ENCODE results near the gene PLXNB3.
"Not testable (repeated sequence)": the region's sequence is repeated elsewhere in the genome, so short reads cannot be mapped to it uniquely, and the experiment has no call there.

Gene PLXNB3

DNA sequence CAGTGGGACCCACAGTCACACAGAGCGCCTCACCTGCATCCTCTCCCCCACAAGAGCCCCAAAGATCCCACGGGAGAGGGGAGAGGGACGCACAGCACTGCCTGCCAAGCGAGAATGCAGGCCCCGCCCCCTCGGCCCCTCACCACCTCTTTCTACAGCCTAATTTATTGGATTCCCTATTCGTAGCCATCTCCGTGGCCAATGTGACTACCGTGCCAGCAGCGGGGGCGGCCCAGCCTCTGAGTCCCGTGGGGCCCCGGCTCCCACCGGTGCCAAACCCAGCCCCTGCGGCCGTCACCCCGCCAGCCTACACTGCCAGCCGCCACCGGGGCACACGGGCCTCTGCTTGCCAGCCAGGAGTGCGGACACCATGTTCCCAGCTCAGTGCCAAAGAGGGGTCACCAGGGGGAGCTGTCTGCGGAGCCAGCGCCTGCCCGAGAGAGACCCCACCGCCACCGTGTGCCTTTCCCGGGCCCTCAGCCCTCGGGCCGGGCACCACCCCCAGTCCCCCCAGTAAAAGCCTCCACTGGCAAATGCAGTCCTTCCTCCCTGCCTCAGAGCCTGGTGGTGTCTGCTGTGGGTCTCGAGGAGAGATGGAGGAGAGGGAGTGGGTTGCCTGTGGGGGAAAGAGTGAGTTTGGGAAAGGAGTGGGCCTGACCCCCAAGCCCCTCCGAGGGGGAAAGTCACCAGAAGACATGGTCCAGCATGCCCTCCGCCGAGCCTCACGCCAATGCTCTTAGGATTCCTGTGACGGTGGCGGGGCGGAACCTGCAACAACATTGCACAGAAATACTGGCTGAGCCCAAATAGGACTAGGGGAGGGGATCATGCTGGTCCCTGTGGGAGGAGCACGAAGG is 19.6 kb upstream of the PLXNB3 start:
- no peak overlapping the region for H3K4me3 ChIP-seq (ENCODE audit: low read depth, low read length)
- no peak for DNase-seq (ENCODE audit: low read depth, low spot score)
- TF ChIP-seq, protein P1, sequence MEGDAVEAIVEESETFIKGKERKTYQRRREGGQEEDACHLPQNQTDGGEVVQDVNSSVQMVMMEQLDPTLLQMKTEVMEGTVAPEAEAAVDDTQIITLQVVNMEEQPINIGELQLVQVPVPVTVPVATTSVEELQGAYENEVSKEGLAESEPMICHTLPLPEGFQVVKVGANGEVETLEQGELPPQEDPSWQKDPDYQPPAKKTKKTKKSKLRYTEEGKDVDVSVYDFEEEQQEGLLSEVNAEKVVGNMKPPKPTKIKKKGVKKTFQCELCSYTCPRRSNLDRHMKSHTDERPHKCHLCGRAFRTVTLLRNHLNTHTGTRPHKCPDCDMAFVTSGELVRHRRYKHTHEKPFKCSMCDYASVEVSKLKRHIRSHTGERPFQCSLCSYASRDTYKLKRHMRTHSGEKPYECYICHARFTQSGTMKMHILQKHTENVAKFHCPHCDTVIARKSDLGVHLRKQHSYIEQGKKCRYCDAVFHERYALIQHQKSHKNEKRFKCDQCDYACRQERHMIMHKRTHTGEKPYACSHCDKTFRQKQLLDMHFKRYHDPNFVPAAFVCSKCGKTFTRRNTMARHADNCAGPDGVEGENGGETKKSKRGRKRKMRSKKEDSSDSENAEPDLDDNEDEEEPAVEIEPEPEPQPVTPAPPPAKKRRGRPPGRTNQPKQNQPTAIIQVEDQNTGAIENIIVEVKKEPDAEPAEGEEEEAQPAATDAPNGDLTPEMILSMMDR (IDR thresholded peaks at IDR 0.05; ENCODE audit: insufficient read depth, low read length, missing control alignments): peak; percentile 45
- ChIA-PET POLR2A (interaction anchor here (0.7 kb wide), 1 partner anchor 76 kb away, joined by 3 read pairs; no protein-coding TSS in a partner anchor), CTCF (interaction anchor here (0.6 to 1.4 kb wide), 3 partner anchors 10 to 18 kb away, joined by 3 to 4 read pairs (median 3); no protein-coding TSS in a partner anchor)

DNA sequence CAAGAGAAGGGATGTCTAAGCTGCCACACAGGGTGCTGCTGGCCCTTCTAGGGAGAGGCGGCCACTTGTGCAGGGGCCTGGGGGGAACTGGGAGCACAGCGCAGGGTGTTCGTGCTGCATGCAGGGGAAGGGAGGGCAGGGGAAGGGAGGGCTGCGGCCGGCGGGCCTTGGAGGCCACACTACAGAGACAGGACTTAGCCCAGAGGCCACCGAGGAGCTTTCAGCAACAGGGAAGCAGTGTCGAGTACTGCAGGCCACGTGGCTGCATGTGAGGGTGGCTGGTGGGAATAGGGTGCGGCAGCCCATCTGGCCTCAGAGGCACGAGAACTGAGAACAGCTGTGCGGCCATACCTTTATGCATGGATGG is 19.0 kb upstream of the PLXNB3 start:
- not testable (repeated sequence) for DNase-seq (ENCODE audit: low read depth, low spot score); H3K4me3 ChIP-seq (ENCODE audit: low read depth, low read length)
- ChIA-PET CTCF (interaction anchor here (1.4 kb wide), 2 partner anchors 11 to 18 kb away, joined by 3 to 4 read pairs; no protein-coding TSS in a partner anchor), POLR2A (interaction anchor here (0.7 kb wide), 1 partner anchor 77 kb away, joined by 3 read pairs; no protein-coding TSS in a partner anchor)

DNA sequence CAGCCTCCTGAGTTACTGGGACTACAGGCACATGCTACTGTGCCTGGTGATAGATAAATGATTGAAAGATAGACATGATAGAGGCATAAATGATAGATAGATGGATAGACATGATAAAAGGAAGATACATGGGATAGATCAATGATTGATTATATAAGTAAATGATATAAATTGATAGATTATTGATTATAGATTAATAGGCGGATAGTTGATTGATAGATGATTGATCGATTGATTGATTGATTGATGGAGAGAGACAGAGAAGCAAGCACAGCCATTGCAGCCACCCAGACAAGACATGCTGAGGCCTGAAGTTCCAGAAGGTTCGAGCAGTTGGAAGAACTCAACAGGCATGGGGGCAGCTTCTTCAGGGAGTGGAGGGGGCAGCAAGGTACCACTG is 17.7 kb upstream of the PLXNB3 start:
- TF ChIP-seq, protein P1 (IDR thresholded peaks at IDR 0.05; ENCODE audit: insufficient read depth, low read length, missing control alignments): no peak
- POLR2A ChIA-PET: no interaction called here
- H3K4me3 ChIP-seq (ENCODE audit: low read depth, low read length): no peak overlapping the region
- no peak for DNase-seq (ENCODE audit: low read depth, low spot score)
- CTCF ChIA-PET: no interaction called here

DNA sequence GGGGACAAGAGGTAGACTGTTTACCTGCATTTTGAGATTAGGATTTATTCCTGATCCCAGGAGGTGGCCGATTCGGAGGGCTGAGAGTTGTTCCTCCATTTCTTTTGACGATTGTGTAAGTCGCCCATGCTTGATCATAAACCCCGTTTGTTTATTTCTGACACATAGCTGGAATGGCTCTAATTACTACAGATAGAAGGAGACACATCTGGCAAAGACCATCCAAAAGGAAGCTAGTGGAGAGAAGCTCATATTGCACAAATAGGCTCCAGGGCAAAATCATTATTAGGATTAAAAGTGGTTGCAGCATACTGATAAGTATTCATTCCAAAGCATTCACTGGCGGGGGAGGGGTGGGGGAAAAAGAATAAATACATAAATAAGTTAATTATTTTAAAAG is 17.1 kb upstream of the PLXNB3 start:
- DNase-seq (ENCODE audit: low read depth, low spot score); POLR2A ChIA-PET; H3K4me3 ChIP-seq (ENCODE audit: low read depth, low read length): not testable (repeated sequence)
- CTCF ChIA-PET: interaction anchor here (0.9 kb wide), 1 partner anchor 205 kb away, joined by 3 read pairs; no protein-coding TSS in a partner anchor

DNA sequence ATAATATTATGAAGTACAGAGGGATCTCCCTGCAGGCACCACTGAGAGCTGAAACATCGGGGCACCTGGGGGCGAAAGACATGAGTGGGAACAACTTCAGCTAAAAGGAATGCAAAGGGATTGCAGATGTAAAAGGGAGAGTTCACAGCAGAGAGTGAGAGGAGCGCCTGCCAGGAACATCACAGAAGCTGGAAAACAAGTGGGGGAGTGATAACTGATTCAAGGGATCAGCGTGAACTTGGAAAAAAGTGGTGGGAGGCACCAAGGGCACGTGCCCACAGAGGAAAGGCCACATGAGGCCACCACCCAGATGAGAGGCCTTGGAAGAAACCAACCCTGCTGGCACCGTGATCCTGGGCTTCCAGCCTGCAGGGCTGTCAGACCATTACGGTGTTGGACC is 15.0 kb upstream of the PLXNB3 start:
- H3K4me3 ChIP-seq (ENCODE audit: low read depth, low read length); CTCF ChIA-PET; DNase-seq (ENCODE audit: low read depth, low spot score); POLR2A ChIA-PET: not testable (repeated sequence)

DNA sequence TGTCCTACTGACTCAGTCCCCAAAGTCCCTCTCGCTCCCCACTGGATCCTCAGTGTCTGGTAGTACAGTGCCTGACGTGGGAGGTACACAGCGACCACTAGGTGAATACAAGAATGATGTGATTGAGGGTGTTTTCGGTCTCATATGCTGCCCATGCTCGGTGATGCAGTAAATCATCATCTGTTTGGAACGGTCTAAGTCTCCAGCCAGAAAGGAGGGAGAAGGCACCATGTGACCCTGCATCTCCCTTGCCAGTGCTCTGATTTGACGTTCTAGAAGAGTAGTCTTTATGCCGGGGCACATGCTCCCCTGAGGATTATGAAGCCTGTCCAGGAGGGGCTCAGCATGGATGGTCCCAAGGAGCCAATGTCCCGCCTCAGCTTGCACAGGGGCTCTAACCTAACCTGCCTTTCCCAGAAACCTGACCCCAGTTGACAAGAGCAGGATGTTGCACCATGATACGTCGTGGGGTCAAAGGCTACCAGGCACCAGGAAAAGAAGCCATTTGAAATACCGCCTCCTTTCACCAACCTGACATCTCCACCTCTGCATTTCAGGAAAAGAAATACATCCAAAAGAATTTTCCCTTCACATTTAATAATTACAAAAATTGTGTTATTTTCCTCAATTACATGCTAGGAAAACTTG is 13.8 kb upstream of the PLXNB3 start:
- TF ChIP-seq, protein P1 (IDR thresholded peaks at IDR 0.05; ENCODE audit: insufficient read depth, low read length, missing control alignments): no peak
- H3K4me3 ChIP-seq (ENCODE audit: low read depth, low read length): no peak overlapping the region
- ChIA-PET CTCF (interaction anchor here (1.2 kb wide), 1 partner anchor 13 kb away, joined by 4 read pairs; no protein-coding TSS in a partner anchor), POLR2A (no interaction called here)
- no peak for DNase-seq (ENCODE audit: low read depth, low spot score)

DNA sequence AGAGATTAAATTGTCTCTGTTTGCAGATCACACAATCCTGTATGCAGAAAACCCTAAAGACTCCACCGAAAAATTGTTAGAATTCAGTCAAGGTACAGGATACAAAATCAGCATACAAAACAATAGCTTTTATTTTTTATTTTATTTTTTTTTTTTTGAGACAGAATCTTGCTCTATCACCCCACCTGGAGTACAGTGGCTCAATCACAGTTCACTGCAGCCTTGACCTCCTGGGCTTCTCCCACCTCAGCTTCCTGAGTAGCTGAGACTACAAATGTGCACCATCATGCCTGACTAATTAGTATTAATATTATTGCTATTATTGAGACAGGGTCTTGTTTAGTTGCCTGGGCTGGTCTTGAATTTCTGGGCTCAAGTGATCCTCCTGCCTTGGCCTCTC is 8.9 kb upstream of the PLXNB3 start:
- CTCF ChIA-PET: interaction anchor here (0.6 to 3.4 kb wide), 6 partner anchors 8 to 365 kb away, joined by 3 to 19 read pairs (median 4); partner anchors contain the start of gene PLXNB3
- no peak for DNase-seq (ENCODE audit: low read depth, low spot score)
- POLR2A ChIA-PET: no interaction called here
- H3K4me3 ChIP-seq (ENCODE audit: low read depth, low read length): no peak overlapping the region
- TF ChIP-seq, protein P1 (IDR thresholded peaks at IDR 0.05; ENCODE audit: insufficient read depth, low read length, missing control alignments): no peak
